Glutamatergic neuron (in vitro differentiated cells): ENCODE data around the gene SMIM14. TPM values are rescaled to one million over a fixed set of nuclear protein-coding genes. Genes with fewer than 3 reads are reported as not detected.

Experiments
- DNase-seq: peaks from one replicate; pipeline ENCODE4 v3.0.0; 2022
- H3K27ac Mint-ChIP-seq: one replicate; pipeline ENCODE4 v1.8.0; 2020; ENCODE audit warnings: mild to moderate bottlenecking, mixed read lengths, inconsistent platforms; ENCODE audit not compliant: unreplicated experiment
- H3K27me3 Mint-ChIP-seq: one replicate; pipeline ENCODE4 v1.8.0; 2020; ENCODE audit warnings: mild to moderate bottlenecking, moderate library complexity, mixed read lengths, inconsistent platforms; ENCODE audit not compliant: unreplicated experiment
- H3K36me3 Mint-ChIP-seq: one replicate; pipeline ENCODE4 v1.8.0; 2020; ENCODE audit warnings: mild to moderate bottlenecking, mixed read lengths, inconsistent platforms; ENCODE audit not compliant: unreplicated experiment
- H3K4me1 Mint-ChIP-seq: one replicate; pipeline ENCODE4 v1.8.0; 2020; ENCODE audit warnings: mild to moderate bottlenecking, low read depth, mixed read lengths, inconsistent platforms; ENCODE audit not compliant: unreplicated experiment
- H3K4me3 Mint-ChIP-seq: one replicate; pipeline ENCODE4 v1.8.0; 2020; ENCODE audit warnings: mild to moderate bottlenecking, mixed read lengths, inconsistent platforms; ENCODE audit not compliant: unreplicated experiment
- H3K9me3 Mint-ChIP-seq: one replicate; pipeline ENCODE4 v1.8.0; 2020; ENCODE audit warnings: mild to moderate bottlenecking, moderate library complexity, mixed read lengths, inconsistent platforms; ENCODE audit not compliant: unreplicated experiment
- CTCF ChIP-seq: fragments of 200-600 bp; sonication (generic); IDR thresholded peaks from one replicate; pipeline ENCODE4 v1.5.0; 2021; ENCODE audit not compliant: partially characterized antibody, unreplicated experiment
- total RNA-seq: library from RNA; stranded (reverse); fragmentation: NEBNext Ultra II Directional; extraction: Animal tissue kit (Norgen Biotek cat#: 25700); gene quantifications from one replicate; pipeline ENCODE4 v1.2.1, GENCODE V29; 2021; ENCODE audit not compliant: unreplicated experiment

SMIM14 gene
- total RNA-seq, 1 donor from 2014 or later = 27.1 TPM

GRCh38 chr4:39641451-39641850 is 2.8 kb upstream of the SMIM14 start:
- Mint-ChIP-seq H3K27me3 (peaks cover 8% of the 10 kb centered on the region), H3K27ac (no peak overlapping the region), H3K4me3 (no peak overlapping the region), H3K9me3 (peaks cover 8% of the 10 kb centered on the region), H3K36me3 (no peaks in the 10 kb centered on the region), H3K4me1 (peaks cover 8% of the 10 kb centered on the region)
- DNase-seq = no peak
- TF ChIP-seq CTCF = no peak

- H3K27me3 Mint-ChIP-seq = peaks cover 8% of the 10 kb centered on the region
- H3K9me3 Mint-ChIP-seq = peaks cover 8% of the 10 kb centered on the region
- peak overlapping the region; percentile 97 for H3K27ac Mint-ChIP-seq
- no peaks in the 10 kb centered on the region for H3K36me3 Mint-ChIP-seq
- TF ChIP-seq CTCF = no peak
- peak; percentile 31 for DNase-seq
- H3K4me3 Mint-ChIP-seq = peak overlapping the region; percentile 95
- H3K4me1 Mint-ChIP-seq = peaks cover 9% of the 10 kb centered on the region
Measured at GRCh38 chr4:39637586-39638353, 895 bp downstream of the SMIM14 start.

- Mint-ChIP-seq H3K4me1 (peaks cover 9% of the 10 kb centered on the region), H3K9me3 (peaks cover 8% of the 10 kb centered on the region), H3K36me3 (no peaks in the 10 kb centered on the region), H3K4me3 (peak overlapping the region; percentile 95), H3K27me3 (peaks cover 8% of the 10 kb centered on the region), H3K27ac (peak overlapping the region; percentile 97)
- TF ChIP-seq CTCF = no peak
- DNase-seq = no peak
Measured at GRCh38 chr4:39637221-39637585, 1.5 kb downstream of the SMIM14 start.

- peaks cover 8% of the 10 kb centered on the region for H3K9me3 Mint-ChIP-seq
- peaks cover 8% of the 10 kb centered on the region for H3K27me3 Mint-ChIP-seq
- peak overlapping the region; percentile 95 for H3K4me3 Mint-ChIP-seq
- peaks cover 9% of the 10 kb centered on the region for H3K4me1 Mint-ChIP-seq
- TF ChIP-seq CTCF = no peak
- no peak overlapping the region for H3K27ac Mint-ChIP-seq
- no peak for DNase-seq
- no peaks in the 10 kb centered on the region for H3K36me3 Mint-ChIP-seq
Measured at GRCh38 chr4:39636531-39637184, 2.0 kb downstream of the SMIM14 start.

- no peak for TF ChIP-seq CTCF
- Mint-ChIP-seq H3K36me3 (no peaks in the 10 kb centered on the region), H3K9me3 (peaks cover 8% of the 10 kb centered on the region), H3K4me1 (peaks cover 9% of the 10 kb centered on the region), H3K27me3 (peaks cover 8% of the 10 kb centered on the region), H3K4me3 (no peak overlapping the region), H3K27ac (no peak overlapping the region)
- no peak for DNase-seq
Measured at GRCh38 chr4:39635023-39635422, 3.6 kb downstream of the SMIM14 start.
